Stomach (tissue), 4 donors: ENCODE results near the gene HLA-E.

Experiments
- EP300 ChIP-seq: sonication (generic); formaldehyde crosslinking; IDR thresholded peaks from one replicate; pipeline ENCODE4 v1.6.1; 2017; ENCODE audit warnings: antibody characterized with exemption
- POLR2A ChIP-seq, 4 donors: fragments of 450-650 bp; IDR thresholded peaks; one replicate each; pipeline ENCODE4 v1.6.1; 2016; ENCODE audit warnings: antibody characterized with exemption in 4 of 4, control low read depth in 2 of 4, mild to moderate bottlenecking in 1 of 4, moderate library complexity in 1 of 4
- TF ChIP-seq, protein P1 (sequence below), 7 experiments: fragments of 450-650 bp in 4 of 7; fragments of 200-600 bp in 3 of 7; sonication (generic) in 3 of 7; IDR thresholded peaks; one replicate each; pipeline ENCODE4 v1.5.1; 2016 to 2019; ENCODE audit warnings: antibody characterized with exemption in 7 of 7, control low read depth in 2 of 7, mild to moderate bottlenecking in 1 of 7

DNA sequence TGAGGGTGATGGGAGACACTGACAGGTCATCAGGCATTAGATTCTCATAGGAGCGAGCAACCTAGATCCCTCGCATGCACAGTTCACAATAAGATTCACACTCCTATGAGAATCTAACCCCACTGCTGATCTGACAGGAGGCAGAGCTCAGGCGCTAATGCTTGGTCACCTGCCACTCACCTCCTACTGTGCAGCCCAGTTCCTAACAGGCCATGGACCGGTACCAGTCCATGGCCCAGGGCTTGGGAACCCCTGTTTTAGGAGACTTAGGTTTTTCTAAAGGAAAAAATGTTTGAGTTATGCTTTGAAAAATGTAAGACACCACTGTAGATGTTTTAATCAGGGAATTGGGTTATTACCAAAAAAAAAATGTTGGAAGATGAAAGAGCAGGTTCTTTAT, 6.7 kb downstream of the HLA-E start:
- TF ChIP-seq, protein P1, sequence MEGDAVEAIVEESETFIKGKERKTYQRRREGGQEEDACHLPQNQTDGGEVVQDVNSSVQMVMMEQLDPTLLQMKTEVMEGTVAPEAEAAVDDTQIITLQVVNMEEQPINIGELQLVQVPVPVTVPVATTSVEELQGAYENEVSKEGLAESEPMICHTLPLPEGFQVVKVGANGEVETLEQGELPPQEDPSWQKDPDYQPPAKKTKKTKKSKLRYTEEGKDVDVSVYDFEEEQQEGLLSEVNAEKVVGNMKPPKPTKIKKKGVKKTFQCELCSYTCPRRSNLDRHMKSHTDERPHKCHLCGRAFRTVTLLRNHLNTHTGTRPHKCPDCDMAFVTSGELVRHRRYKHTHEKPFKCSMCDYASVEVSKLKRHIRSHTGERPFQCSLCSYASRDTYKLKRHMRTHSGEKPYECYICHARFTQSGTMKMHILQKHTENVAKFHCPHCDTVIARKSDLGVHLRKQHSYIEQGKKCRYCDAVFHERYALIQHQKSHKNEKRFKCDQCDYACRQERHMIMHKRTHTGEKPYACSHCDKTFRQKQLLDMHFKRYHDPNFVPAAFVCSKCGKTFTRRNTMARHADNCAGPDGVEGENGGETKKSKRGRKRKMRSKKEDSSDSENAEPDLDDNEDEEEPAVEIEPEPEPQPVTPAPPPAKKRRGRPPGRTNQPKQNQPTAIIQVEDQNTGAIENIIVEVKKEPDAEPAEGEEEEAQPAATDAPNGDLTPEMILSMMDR (IDR thresholded peaks at IDR 0.05) = no peak
- TF ChIP-seq POLR2A (IDR thresholded peaks at IDR 0.05) (no peak), EP300 (no peak)
